Fibroblast of skin of left biceps (primary cell): Measurements from ENCODE around the gene FOXO3.
"Not testable (repeated sequence)": the region's sequence is repeated elsewhere in the genome, so short reads cannot be mapped to it uniquely, and the experiment has no call there.

Experiments used
- DNase-seq, 2 experiments: peaks; one replicate each; pipeline ENCODE4 v3.0.0-alpha.2; 2013; ENCODE audit warnings: low read depth in 2 of 2

The FOXO3 gene

DNA sequence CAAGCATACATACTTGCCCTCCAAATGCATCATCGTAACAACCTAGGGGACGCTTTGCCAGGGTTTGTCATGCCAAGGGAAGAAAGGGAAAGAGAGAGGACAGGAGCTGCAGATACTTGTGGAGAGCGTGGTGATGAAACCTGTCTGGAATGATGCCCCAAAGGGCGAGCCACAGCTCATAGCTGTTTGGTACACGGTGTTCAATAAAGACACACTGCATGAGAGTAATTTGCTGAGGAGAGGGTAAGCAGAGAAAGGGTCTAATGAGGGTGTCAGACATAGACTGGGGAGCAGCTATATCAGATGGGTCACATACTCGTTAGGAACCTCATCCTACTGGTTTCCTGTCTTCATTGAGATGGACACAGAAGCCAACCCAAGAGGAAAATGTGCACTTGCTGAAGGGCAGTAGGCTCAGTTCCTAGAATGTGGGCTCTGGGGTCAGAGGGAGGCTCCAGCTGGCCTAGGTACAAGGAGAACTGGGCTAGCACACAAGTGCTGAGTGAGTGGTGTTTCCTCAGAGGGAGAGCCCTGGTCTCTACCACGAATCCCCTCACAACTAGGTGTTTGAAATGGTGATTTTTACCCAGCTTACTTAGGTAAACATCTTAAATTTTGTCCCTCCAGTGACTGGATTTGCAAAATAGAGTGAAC, 5.2 kb upstream of the FOXO3 start:
- no peak for DNase-seq

DNA sequence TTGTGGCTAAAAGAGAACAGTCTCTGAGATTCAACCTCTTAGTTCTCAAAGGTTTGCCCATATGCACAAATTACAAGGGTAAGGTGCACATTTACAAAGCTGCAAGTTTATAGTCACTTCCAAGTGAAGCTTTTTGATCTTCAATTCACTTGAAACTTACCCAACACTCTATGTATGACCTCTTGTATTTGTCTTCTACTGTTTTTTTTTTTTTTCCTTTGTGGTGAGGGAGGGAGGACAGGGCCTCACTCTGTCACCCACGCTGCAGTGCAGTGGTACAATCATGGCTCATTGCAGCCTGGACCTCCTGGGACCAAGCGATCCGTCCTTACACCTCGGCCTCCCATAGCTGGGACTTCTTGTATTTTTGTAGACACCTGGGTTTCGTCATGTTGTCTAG, 4.5 kb upstream of the FOXO3 start:
- no peak for DNase-seq

DNA sequence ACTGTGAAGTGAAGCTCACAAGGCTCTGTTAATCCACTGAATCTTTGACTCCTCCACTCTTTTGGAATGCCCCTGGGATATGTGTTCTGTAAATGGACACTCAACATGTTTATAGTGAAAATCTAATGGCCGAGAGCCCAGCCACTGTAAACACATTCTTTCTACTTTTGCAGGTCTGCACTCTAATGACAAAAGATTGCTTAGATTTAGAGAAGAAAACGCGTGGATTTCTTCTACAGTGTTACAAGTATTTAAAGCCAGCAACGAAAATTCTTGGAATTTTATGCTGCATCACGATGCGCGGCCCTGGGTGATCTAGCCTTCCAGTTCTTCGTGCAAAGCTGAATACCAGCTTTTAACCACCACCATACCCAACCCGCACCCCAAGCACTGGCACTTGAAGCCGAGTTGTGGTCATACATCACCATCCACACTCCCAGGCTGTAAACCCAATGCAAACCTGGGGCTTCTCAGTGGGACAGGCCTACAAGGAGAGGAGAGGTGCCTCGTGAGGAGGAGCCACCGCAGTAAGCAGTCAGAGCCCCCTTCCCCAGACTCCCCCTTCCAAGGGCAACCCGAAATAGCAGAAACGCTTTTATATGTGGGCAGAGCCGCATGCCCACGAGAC, 3.7 kb upstream of the FOXO3 start:
- DNase-seq: no peak

DNA sequence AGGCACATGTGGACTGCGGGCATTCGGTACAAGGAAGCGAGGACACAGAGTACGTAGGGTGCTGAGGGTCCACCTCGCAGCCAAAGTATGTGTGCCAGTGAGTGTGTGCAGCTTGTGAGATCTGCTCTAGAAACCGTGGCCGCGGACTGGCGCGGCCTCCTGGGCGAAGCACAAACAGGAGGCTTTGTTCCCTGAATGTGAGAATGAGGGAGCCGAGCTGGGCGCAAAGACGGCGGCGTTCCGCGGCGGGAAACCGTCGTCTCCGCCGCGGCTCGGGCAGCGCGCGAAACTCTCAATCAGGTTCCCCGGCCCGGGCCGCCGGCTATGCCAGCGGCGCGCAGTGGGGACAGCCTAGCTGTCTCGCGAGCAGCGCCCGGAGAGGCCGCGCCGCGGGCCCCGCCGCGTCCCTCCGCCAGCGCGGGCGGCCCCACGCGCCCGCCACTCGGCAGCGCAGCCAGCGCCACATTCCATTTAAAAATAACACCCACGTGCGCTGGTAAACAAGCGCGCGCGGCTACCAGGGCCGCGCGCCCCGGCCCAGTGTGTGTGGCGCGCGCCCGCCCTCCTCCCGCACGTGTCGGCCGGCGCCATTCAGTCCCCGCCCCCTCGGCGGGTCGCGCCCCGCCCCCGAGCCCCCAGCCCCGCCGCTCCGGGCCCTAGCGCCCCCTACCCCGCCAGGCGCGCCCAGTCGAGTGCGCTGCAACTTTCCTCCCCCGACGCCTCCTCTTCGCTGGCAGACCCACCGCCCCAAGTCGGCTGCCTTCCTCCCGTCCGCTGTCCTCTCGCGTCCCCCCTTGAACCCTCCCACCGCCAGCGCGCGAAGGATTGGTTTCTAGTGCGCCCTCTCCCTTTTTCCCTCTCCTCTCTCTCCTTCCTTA, 3.0 kb upstream of the FOXO3 start:
- no peak for DNase-seq

DNA sequence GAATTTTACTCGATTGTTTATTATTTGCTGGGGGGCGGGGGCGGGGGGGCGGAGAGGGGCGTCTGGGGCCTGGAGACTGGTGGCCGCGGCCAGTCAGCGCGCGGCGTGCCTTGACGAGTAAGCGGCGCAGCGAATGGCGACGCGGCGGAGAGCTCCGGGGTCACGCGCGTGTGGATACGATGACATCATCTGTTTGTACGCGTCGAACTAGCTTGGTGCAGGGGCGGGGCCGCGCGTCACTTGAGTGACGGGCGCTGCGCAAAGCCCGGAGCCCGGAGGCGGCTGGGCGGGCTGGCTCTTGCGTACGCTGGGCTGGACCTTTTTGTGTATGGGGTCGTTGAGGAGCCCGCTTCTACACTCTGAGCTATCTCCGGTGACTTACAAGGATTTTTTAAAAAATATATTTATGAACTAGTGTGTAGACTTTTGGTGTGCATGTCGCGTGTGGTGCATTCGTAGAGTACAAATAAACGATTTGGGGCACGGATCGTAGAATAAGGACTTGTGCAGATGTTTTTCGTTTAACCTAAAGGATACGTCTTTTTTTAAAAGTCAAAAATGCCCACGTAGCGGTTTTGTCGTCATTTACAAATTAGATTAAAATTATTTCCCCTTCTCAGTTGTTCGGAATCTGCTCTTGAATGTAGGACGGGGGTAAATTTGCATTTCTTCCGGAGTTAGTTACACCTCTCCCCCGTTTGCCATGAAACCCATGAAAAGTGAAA, 2.2 kb upstream of the FOXO3 start:
- DNase-seq: peak; percentile 98 to 99

DNA sequence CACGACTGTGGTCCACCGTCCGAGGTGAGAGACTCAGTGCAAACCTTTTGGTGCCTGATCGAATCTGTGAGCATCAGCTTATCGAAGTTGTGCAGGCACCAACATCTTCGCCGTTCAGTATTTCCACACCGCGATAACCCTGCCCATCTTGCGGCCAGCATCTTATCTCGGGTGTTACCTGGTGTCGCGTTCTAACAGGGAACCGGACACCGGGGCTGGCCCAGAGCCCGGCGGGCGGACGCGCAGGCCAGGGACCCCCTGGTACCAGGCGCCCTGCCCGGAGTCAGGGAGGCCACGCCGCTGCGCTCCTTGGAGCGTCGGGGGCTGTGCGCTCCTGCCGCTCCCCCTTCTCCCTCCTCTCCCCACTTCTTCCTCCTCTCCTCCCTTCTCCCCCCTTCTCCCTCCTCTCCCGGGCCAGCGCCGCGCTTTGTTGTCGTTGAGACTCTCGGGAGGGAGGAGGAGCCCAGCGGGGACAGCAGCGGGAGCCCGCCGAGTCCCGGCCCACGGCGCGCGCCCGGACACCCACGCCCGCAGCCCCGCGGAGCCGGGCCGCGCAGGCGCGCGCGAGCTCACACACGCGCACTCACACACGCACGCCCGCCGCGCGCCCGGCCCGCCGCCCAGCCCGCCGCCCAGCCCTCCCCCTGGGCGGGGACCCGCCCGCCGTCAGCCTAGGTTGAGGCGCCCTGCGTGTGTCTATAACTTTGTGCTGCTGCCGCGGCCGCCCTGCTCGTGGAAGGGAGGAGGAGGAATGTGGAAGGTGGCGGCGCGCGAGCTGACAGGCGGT, 1.4 kb upstream of the FOXO3 start:
- DNase-seq: peak; percentile 75 to 76

DNA sequence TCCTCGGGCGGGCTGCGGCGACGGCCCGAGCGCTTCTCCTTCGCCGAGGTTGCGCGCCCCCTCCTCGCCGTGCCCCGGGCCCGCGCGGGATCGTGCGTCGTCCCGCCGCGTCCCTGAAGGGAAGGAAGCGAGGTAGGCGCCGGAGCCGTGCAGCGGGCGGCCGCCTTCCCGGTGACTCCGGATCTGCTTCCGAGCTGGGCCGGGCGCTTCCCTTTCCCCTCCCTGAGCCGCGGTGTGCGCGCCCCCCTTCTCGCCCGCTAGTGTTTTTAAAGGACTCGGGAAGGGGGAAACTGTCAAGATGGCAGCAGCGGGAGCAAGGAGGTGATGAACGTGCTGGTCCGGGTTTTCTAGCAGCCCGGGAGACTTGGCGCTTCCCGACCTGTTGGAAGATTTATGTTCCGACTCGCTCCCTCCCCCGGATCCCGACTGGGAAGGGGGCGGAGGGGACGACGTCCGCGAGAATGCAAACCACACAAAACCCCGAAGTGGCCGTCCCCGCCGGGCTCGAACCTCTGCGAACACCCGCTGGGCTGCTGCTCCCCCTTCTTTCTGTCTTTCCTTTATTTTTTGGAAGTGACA, 744 bp upstream of the FOXO3 start:
- peak; percentile 63 to 66 for DNase-seq

DNA sequence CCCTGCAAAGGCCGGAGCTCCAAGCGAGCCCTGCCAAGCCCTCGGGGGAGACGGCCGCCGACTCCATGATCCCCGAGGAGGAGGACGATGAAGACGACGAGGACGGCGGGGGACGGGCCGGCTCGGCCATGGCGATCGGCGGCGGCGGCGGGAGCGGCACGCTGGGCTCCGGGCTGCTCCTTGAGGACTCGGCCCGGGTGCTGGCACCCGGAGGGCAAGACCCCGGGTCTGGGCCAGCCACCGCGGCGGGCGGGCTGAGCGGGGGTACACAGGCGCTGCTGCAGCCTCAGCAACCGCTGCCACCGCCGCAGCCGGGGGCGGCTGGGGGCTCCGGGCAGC, 561 bp downstream of the FOXO3 start:
- DNase-seq: not testable (repeated sequence)

DNA sequence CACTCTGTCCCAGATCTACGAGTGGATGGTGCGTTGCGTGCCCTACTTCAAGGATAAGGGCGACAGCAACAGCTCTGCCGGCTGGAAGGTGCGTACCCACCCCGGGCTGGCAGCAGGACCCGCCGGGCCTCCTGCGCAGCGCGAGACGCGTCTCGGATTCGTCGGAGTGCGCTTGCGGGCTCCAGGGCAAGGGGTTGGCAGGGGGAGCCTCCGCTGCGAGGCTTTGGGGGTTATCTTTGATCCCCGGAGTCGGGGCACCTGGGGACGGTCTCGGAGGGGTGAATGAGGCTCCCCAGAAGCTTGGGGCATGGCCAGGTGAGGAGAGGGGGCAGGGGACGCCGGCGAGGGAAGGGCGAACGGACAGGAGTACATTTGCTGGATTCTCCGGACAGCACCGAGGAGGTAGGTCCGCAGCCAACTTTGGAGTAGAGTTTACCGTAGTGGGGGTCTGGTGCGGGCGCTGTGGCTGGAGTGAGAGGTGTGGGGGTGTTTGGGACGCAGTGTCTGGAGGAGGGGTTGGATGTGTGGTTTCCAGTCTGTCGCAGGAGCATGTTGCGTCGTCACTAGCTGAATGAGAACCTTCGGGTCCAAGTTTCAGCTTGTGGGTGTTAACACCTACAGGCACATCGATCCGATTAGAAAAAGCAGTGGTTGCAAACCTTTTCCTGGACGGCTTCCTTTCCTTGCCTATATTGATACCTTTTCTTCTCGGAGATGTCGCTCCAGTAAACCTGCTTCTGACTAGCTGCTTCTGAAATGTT, 1.2 kb downstream of the FOXO3 start:
- no peak for DNase-seq

DNA sequence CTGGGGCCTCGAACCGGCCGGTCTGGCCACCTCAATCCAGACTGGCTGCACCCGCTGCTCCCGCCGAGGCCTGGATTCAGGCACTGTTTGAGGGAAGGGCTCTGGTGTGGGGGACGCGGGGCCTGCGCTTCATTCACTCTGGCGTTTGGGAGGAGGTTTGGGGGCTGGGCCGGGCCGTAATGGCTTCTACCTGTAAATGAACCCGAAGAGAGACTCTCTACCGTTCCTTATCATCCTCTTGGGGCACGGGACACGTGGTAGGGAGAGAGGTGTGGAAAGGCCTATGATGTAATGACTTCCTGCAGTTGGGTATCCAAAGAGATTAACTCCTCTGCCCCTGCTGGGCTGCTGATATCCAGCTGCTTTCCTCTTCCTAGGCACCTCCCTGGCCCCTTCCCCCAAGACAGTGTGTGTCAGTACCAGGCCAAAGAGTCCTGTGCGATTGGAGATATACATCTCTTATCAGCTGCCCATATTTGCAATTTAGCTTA, 1.8 kb downstream of the FOXO3 start:
- DNase-seq: no peak

DNA sequence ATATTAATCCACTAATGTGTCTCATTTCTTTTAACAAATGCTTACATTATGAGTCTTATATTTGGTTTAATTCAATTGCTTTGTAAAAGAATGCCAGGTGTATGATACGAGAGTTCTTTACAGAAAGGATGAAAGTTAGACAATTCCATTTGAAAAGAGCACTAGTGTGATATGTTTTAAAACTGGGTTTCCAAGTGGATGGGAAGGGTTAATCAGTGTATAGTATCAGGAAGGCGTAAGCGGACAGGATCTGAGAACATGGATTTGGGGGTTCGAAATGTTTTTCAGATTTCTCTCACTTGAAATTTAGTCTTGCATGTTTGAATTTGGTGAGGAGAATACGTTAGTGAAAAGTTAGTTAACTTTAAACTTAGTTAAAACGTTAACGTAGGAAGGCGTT, 2.6 kb downstream of the FOXO3 start:
- DNase-seq: no peak

DNA sequence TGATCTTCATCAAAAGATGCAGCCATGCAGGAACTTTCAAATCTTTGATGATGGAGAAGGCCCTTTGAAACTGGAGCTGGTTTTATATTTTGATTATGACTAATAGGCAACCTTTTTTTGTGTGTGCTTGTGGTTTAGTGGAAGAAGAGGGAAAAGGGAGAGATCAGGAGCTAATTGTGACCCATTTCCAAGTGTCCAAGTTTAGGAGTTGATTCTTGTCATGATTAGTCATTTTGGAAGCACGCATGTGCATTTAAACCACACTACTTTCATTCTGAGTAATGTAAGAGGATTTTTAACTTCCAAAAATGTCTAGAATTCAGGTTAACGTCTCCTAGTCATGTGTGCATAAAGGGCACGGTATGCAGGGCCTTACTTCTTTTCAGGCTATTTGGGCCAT, 3.5 kb downstream of the FOXO3 start:
- peak; percentile 92 to 94 for DNase-seq

DNA sequence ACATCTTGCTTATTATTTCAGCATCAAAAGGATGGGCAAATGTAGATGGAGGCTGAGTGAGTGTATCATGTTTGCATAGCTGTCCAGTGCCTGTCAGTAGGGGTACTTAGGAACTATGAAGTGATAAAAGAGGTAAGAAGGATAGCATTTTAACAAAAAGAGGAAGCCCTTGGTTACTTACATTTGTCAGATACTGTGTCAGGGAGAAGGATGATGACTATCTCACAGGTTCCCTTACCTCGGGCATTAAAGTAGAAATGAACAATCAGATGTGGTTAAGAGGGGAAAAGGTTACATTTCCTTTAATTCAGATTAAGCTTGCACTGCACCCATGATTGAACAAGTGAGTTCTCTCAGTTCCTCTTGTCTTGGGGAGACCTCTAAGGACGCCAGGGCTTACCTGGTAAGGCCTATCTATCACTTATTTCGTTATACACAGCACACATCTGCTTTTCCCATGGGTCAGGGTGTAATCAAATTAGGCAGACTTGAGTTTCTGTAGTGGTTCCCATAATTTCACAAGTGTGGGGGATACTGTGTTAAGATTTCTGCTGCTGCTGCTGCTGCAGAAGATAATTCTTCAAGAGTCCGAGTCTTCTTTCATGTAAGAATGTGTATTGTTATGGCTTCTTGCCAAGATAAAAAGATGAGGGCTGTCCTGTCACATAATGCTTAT, 4.5 kb downstream of the FOXO3 start:
- no peak for DNase-seq

DNA sequence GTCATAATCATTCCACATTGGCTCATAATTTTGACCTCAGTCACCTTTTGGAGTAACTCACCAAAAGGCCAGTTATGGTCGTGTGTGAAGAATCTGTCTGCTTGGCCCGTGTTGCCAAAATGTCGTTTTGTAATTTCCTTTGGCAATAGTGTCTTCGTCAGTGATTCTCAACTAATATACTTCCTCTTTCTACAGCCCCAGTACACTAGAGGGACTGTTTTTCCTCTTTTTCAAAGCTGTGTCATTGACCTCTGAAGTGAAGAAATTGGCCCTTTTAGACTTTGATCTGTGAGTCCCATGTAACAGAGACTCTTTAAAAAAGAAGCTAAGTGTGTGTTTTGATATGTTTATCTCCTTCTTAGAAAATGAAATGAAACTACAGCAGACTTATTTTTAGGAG, 5.2 kb downstream of the FOXO3 start:
- no peak for DNase-seq

DNA sequence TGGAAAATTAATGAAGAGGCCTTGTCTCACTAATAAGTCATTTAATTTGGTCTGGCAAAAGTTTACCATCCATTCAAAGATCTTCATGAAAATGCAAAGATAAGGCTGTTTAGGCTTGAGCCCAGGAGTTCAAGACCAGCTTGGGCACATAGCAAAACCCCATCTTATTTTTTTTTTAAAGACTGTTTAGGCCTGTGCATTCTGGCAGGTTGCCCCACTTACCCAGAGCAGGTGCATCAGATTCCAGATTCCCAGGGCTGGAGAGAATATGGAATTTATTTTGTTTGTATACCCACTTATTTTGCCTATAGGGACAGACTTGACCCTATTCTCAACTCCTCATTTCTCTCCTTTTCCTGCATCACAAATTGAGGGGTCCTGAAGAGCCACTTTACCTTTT, 5.7 kb downstream of the FOXO3 start:
- DNase-seq: no peak

DNA sequence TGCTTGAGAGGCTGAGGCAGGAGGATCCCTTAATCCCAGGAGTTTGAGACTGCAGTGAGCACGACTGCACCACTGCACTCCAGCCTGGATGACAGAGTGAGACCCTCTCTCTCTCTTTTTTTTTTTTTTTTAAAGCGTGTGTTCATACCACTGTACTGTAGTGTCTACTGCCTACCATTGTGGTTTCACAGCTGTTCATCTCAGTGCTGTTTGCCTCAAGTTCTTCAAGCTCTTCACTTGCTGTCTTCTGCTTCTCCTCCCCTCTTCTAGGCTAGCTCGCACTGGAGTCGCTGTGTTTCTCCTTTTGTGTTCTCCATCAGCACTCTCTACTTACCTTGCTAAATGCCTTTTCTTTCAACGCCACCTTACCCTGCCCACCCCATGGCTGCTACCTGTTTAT, 7.4 kb downstream of the FOXO3 start:
- no peak for DNase-seq

DNA sequence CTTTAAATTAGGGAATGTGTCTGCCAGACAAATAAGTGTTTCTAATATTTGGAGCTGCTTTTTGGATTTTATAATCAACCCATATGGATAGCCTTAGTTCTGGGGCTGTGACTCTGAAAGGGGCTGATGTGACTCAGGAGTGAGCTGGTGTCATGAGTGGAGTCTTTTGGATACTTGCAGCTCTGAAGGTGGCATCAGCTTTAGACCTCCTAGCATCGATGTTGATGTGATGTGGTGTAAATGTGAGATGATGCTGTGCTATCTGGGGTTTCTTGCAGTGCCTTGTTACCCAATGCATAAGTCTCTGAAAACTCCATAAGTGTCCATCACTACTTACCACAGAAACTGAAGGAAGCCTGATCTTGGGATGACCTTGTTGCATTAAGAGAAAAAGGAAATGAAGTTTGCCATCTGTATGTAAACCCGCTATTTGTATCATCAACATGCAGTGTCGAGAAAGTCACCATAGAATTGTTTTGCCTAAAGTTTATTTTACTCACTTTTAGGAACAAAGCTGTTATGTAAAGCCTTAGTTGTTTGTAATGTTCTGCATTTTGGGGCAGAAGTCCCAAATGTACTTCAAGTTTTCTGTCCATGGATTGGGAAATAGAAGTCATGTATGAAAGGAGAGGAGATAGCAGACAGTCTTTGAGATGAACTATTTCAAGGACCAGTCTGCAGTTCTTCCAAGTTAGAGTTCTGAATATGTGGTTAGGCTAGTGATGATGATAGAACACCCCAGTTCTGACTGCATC, 8.0 kb downstream of the FOXO3 start:
- DNase-seq: no peak

DNA sequence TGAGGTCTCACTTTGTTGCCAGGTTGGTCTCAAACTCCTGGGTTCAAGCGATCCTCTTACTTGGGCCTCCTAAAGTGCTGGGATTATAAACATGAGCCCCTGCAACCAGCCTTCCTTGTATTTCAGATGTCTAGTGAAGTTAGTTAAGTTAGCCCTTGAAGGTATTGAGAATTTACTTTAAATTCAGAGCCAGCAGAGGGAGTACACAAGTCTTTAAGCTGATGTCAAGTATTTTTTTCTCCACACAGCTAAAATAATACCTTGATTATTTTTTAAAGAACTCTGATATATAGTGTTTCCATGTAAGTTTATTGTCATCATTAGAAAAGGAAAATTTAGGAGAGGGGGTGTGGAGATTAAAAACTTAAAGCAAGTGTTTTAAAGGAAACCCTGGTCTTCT, 9.8 kb downstream of the FOXO3 start:
- no peak for DNase-seq
